SK-N-SH treated with all-trans-retinoic acid at 6 μM for 48 hours (cell line): ENCODE results near the gene ADD1.

ENCODE experiments used
- ATAC-seq: fragments of 200-7000 bp; cut with Tn5 transposase; 3 replicates; pipeline ENCODE4 v1.9.1; 2020; ENCODE audit warnings: mild to moderate bottlenecking, moderate library complexity
- ARNTL ChIP-seq: fragments of 450-650 bp; formaldehyde crosslinking; IDR thresholded peaks from 2 replicates; pipeline ENCODE4 v1.5.0; 2020; ENCODE audit warnings: low read depth, mild to moderate bottlenecking, moderate library complexity, borderline replicate concordance
- BACH2 ChIP-seq: fragments of 250-450 bp; sonication (Bioruptor Pico); IDR thresholded peaks from 2 replicates; pipeline ENCODE4 v1.9.0; 2021; ENCODE audit warnings: mild to moderate bottlenecking, borderline replicate concordance
- CREB5 ChIP-seq: fragments of 250-450 bp; sonication (Bioruptor Pico); IDR thresholded peaks from 2 replicates; pipeline ENCODE4 v1.5.1; 2020; ENCODE audit warnings: low read depth, mild to moderate bottlenecking, moderate library complexity
- CSDC2 ChIP-seq: fragments of 250-450 bp; sonication (Bioruptor Pico); IDR thresholded peaks from 2 replicates; pipeline ENCODE4 v1.5.0; 2020; ENCODE audit warnings: mild to moderate bottlenecking, moderate library complexity
- ESRRG ChIP-seq: fragments of 250-450 bp; sonication (Bioruptor Pico); IDR thresholded peaks from 2 replicates; pipeline ENCODE4 v1.6.1; 2021; ENCODE audit warnings: mild to moderate bottlenecking
- ISL1 ChIP-seq: fragments of 250-450 bp; sonication (Bioruptor Pico); IDR thresholded peaks from 2 replicates; pipeline ENCODE4 v2.1.2; 2022; ENCODE audit warnings: mild to moderate bottlenecking, moderate library complexity
- OSR1 ChIP-seq: fragments of 250-450 bp; sonication (Bioruptor Pico); IDR thresholded peaks from 2 replicates; pipeline ENCODE4 v1.8.0; 2022; ENCODE audit warnings: moderate library complexity, mild to moderate bottlenecking, inconsistent platforms
- PATZ1 ChIP-seq: fragments of 250-450 bp; sonication (Bioruptor Pico); IDR thresholded peaks from 2 replicates; pipeline ENCODE4 v1.8.0; 2020; ENCODE audit warnings: mild to moderate bottlenecking, moderate library complexity, borderline replicate concordance
- POU6F1 ChIP-seq: fragments of 250-450 bp; sonication (Bioruptor Pico); IDR thresholded peaks from 2 replicates; pipeline ENCODE4 v1.8.0; 2021; ENCODE audit warnings: low read depth, mild to moderate bottlenecking, moderate library complexity, borderline replicate concordance
- PPARA ChIP-seq: fragments of 250-450 bp; sonication (Bioruptor Pico); IDR thresholded peaks from 2 replicates; pipeline ENCODE4 v1.5.0; 2020; ENCODE audit warnings: mild to moderate bottlenecking, borderline replicate concordance
- RARB ChIP-seq: fragments of 250-450 bp; sonication (Bioruptor Pico); IDR thresholded peaks from 2 replicates; pipeline ENCODE4 v1.8.0; 2021; ENCODE audit warnings: mild to moderate bottlenecking, moderate library complexity
- SNAI2 ChIP-seq: fragments of 250-450 bp; sonication (Bioruptor Pico); IDR thresholded peaks from 2 replicates; pipeline ENCODE4 v1.5.0; 2020; ENCODE audit warnings: mild to moderate bottlenecking, moderate library complexity
- TCF4 ChIP-seq: fragments of 250-450 bp; sonication (Bioruptor Pico); IDR thresholded peaks from 2 replicates; pipeline ENCODE4 v1.8.0; 2021; ENCODE audit warnings: mild to moderate bottlenecking, moderate library complexity, borderline replicate concordance
- TOX ChIP-seq: fragments of 250-450 bp; sonication (Bioruptor Pico); IDR thresholded peaks from 2 replicates; pipeline ENCODE4 v1.8.0; 2021; ENCODE audit warnings: mild to moderate bottlenecking, moderate library complexity, borderline replicate concordance
- TSHZ2 ChIP-seq: fragments of 250-450 bp; sonication (Bioruptor Pico); IDR thresholded peaks from 2 replicates; pipeline ENCODE4 v1.5.0; 2020; ENCODE audit warnings: mild to moderate bottlenecking, moderate library complexity
- ZC3H10 ChIP-seq: fragments of 250-450 bp; sonication (Bioruptor Pico); IDR thresholded peaks from 2 replicates; pipeline ENCODE4 v1.5.1; 2021; ENCODE audit warnings: mild to moderate bottlenecking, moderate library complexity
- ZFP3 ChIP-seq: fragments of 250-450 bp; sonication (Bioruptor Pico); IDR thresholded peaks from 2 replicates; pipeline ENCODE4 v1.5.0; 2020; ENCODE audit warnings: mild to moderate bottlenecking, moderate library complexity
- ZFP30 ChIP-seq: fragments of 450-650 bp; formaldehyde crosslinking; IDR thresholded peaks from 2 replicates; pipeline ENCODE4 v1.5.0; 2022; ENCODE audit warnings: mild to moderate bottlenecking, moderate library complexity
- ZNF565 ChIP-seq: fragments of 450-650 bp; formaldehyde crosslinking; conservative IDR thresholded peaks from 2 replicates; pipeline ENCODE4 v1.5.0; 2020; ENCODE audit warnings: low read depth, mild to moderate bottlenecking, moderate library complexity
- ZNF8 ChIP-seq: fragments of 450-650 bp; formaldehyde crosslinking; IDR thresholded peaks from 2 replicates; pipeline ENCODE4 v1.5.0; 2020; ENCODE audit warnings: mild to moderate bottlenecking, moderate library complexity

The ADD1 gene

GRCh38 chr4:2843263-2843940 lies at the start of gene ADD1:
Gene ADD1, plus strand, starts transcription at chr4:2843844. Its CDS starts 32,072 bp downstream, at chr4:2875916.
- TF ChIP-seq TSHZ2 (CRISPR knock-in tag) (peak; percentile 23; the same call in 1 of the 2 replicates), ZFP3 (CRISPR knock-in tag) (0 out of 2 replicates have a peak, but pooled peaks have one; percentile 14), OSR1 (CRISPR knock-in tag) (no peak)
- ATAC-seq, result peak; percentile 95

- ATAC-seq, result peak; percentile 54
- TF ChIP-seq ZC3H10 (no peak), ZFP3 (CRISPR knock-in tag) (no peak), ISL1 (no peak), ZFP30 (no peak), ZNF565 (CRISPR knock-in tag) (no peak), CREB5 (CRISPR knock-in tag) (no peak), PATZ1 (CRISPR knock-in tag) (no peak), PPARA (CRISPR knock-in tag) (no peak), TOX (CRISPR knock-in tag) (no peak), RARB (no peak)
These were observed 49.0 kb upstream of the ADD1 start for GRCh38 chr4:2794486-2795299.

GRCh38 chr4:2795300-2795892 lies 48.2 kb upstream of the ADD1 start:
- no peak for ATAC-seq
- TF ChIP-seq CSDC2 (CRISPR knock-in tag) (no peak), RARB (no peak), ZFP3 (CRISPR knock-in tag) (no peak), ZNF8 (CRISPR knock-in tag) (no peak), TSHZ2 (CRISPR knock-in tag) (no peak), ZC3H10 (no peak), TCF4 (CRISPR knock-in tag) (no peak), OSR1 (CRISPR knock-in tag) (no peak), ISL1 (no peak), BACH2 (no peak), PPARA (CRISPR knock-in tag) (no peak), CREB5 (CRISPR knock-in tag) (no peak), ESRRG (CRISPR knock-in tag) (no peak), POU6F1 (no peak), SNAI2 (CRISPR knock-in tag) (no peak), ZFP30 (no peak), TOX (CRISPR knock-in tag) (no peak), ARNTL (CRISPR knock-in tag) (no peak), PATZ1 (CRISPR knock-in tag) (no peak)
